CD4-positive, alpha-beta T cell treated with Interleukin-17A for 4 hours (primary cell): ENCODE data around the gene EN2.
A peak's percentile ranks its signal among the peaks of the same experiment; 100 is the strongest.

ENCODE experiments used
- DNase-seq: peaks from one replicate; pipeline ENCODE4 v3.0.0-alpha.2; 2020; ENCODE audit warnings: mixed read lengths

Gene EN2

DNA sequence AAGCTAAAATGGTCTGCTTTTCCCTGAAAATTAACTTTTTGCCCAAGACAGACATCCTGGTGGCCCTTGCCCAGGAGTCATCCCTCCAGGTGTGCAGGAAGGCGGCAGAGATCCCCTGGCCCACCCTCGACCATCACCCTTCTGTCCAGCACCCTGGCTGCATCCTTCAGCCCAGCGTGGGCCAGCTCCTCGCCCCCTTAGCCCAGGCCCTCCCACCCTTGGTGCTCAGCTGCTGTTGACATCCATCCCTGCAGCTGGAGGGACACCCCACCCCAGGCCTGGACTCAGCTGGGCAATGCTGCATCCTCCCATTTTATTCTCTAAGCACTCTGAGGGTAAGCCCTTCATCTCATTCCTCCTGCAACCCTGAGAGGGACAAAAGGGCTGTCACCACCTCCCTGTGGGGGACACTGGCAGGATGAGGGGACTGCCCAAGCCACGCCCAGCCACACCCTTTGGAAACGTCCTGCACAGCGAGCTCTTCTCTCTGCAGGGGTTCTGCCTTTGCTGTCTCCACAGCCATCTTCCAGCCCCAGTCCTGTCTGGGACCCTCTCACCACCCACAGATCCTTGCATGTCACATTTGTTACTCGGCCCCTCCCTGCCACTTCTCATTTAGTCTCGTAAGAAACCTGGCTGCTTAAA lies 30.7 kb downstream of the EN2 start:
- no peak for DNase-seq

DNA sequence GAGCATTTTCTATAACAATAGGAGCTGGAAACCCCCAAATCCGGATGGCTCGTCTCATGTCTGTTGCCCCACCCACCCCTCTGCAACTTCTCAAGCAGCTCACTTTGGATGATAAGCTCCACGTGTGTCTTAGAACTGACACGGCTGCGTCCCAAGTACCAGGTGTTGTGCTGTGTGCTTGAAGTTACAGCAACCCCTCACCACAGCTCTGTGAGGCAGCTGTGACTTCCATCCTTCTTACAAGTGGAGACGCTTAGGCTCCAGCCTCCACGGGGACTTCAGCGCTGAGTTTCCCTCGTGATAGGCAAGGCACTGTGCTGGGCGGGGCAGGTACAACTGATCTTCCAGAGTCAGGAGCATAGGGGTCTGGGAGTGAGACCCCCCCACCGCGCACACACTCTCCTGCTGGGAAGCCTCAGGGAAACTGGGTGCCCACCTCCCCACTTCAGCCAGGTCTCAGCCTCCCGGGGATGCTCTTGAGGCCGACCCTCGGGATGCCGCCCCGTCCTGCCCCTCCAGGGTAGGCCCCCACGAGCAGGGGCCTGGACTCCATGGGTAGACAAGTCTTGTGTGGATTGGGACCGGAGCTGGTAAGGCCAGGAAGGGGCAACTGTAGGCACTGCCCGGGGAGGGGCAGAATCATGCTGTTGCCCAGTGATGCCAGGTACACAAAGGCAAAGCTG lies 31.4 kb downstream of the EN2 start:
- no peak for DNase-seq

DNA sequence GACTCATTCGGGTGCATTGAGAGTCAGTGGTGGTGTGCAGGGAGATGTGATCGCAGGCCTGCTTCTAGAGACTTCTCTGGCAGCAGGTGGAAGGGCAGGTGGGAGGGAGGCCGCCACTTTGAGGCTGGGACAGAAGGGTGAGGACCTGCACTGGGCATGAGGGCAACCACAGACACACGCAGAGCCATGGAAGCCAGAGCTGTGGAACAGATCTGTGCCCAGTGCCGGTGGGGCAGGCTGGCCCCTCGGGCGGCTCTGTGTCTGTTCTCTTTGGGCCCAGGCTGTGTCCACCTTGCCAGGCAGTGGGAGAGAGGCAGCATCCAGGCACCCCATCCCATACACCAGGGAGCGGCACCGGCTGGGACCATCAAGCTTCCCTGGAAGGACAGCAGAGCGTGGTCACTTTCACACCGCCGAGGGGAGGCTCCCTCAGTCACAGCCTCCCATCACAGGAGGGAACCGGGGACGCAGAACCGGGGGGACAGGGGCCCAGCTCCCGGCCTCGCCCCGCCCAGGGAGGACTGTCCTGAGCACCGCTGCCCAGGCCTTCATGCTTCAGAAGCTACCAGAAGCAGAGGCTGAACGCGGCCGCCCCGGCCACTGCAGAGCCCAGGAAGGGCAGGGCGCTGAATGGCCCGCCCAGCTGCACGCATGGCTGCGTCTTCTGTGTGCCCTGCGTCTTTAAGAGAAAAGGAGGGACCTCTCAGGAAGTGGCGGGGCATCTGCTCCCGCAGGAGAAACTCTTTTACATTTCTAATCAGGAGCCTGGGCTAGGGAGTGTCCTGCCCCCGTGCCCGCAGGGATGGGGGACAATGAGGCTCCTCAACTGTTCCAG lies 32.1 kb downstream of the EN2 start:
- no peak for DNase-seq

DNA sequence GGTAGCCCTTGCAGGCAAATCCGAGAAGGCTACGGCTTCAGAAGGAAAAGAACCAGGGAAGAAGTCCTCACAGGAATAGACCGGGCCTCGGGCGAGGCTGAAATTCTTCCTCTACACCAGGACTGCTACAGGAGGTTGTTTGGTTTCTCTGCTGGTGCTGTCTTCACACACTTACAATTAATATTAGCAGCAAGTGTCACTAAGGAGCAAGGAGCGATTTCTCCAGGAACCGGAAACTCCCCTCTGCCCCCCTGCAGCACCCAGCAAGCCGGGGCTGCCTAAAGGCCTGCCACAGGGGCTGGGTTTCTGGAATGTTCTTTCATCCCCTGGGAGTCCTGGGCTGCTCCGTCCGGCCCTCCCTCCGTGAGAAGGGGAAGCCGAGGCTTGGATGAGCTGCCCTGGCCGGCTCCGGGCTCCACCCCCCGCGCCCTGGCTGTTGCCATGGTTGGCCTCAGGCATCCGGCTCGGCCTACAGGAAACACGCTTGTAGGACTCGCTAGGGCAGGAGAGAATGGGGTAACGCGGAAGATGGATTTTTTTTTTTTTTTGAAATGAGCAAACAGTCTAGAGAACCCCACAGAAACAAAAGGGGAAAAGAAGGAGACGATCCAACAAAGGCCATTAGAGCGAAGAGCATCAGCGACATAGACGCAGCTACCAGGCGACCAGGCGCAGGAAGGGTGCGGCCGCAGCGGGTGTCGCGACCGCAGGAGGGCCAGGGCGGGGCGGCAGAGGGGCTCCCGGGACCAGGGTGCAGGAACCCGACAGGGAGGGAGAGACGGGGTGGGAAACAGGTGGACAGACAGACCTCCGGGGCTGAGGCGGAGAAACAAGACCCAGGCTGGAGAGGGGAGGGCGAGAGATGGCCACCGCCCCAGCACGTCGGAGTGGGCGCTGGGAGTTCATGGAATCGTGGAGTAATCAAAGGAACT lies 33.0 kb downstream of the EN2 start:
- DNase-seq, result peak; percentile 51

DNA sequence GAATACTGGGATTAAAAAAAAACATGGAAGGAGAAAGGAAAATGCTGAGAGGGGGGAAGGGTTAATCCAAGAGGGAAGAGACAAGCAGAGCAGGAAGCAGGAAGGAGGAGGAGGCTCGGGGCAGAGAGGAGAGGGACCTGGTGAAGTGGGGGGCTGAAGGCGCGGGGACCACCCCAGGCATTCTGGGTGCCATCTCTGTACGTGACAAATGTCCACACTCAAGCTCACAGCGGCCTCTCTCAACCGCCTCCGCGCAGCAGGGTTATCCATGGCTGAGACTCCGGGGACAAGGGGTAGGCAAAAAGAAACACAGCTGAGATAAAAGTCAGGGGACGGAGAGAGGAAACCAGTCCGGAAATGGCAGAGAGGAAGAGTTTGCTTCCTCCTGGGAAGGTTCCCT lies 33.9 kb downstream of the EN2 start:
- no peak for DNase-seq

DNA sequence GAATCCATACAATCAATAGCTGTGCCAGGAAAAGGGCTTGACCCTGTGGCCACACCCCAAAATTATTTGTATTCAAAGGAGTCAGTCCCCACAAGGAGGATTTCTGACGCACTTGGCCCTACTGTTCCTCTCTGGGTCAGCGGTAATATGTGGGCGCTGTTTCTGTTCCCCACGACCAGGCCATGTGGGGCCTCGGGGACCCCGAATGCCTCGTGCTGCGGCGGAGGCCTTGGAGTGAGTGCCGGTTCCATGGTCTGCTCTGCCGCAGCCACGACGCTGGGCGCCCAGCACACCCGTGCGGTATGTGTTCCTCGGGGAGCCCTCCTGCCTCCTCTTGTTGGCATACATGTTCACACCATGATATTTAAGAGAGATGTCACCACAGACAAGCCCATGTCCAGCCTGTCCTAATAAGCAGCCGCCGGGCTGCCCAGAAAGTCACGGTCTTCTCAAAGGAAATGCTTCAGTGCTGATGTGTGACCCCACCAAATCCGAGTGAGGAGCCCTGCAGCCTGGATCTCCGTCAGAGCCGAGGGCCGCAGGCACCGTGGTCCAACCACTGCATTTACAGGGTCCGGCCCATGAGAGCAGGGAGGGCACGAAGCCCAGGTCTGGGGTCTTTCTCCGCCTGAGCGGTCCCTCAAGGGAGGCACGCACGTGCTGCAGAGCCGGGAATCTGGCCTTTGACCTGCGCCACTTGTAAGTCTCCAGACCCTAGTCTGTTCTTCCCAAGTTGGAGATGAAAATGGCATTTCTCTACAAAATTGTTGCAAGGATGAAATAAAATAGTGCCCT lies 36.0 kb downstream of the EN2 start:
- DNase-seq, result no peak

DNA sequence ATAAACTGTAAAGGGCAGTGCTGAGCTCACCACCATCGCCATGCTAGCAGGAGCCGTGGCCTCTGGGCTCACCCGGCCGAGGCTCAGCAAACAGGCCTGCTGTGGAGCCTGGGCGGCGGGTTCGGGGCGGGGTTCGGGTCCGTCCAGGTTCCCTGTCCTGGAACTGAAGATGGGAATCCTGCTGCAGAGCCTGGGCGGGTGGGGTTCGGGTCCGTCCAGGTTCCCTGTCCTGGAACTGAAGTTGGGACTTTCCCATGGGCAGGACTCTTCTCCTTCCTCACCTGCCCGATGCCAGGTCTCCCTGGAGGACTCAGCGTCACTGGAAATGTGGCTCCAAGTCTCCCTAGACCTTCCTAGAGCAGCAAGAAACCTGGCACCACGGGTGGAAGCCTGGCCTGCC lies 36.6 kb downstream of the EN2 start:
- DNase-seq, result no peak

DNA sequence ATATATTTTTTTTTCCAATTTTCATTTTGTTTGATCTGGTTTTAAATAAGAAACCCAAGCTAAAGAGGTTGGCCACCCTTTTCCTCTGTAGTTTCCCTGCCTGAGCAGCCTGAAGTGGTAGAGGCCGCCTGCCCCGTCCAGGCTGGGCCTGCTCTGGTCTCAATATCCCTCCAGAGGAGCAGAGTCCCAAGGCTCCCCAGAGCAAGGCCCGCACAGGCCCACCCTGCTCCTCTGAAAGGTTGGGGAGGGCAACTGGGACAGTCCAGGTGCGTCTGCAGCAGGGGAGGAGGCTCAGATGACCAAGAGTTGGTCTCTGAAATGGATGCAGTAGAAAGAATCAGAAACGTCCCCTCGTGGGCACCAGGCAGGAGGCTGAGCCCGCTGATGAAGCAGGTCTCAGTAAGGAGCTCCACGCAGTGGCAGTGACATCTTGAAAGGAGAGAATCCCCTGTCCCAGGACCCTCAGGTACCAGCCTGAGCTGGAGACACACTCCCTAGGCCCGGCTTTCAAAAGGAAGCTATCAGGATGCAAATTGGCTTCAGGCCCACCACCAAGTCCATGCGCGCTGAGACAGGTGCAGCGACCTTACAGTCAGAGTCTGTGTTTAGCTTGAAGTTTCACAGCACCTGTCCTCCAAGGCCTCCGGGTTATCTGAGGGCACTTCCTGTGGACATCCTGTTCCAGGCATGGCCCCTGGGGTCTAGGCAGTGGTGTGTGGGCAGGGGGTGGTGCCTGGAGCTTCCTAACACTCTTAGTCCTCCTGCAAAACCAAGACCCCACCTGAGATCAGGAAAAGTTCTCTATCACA lies 37.7 kb downstream of the EN2 start:
- DNase-seq, result no peak

DNA sequence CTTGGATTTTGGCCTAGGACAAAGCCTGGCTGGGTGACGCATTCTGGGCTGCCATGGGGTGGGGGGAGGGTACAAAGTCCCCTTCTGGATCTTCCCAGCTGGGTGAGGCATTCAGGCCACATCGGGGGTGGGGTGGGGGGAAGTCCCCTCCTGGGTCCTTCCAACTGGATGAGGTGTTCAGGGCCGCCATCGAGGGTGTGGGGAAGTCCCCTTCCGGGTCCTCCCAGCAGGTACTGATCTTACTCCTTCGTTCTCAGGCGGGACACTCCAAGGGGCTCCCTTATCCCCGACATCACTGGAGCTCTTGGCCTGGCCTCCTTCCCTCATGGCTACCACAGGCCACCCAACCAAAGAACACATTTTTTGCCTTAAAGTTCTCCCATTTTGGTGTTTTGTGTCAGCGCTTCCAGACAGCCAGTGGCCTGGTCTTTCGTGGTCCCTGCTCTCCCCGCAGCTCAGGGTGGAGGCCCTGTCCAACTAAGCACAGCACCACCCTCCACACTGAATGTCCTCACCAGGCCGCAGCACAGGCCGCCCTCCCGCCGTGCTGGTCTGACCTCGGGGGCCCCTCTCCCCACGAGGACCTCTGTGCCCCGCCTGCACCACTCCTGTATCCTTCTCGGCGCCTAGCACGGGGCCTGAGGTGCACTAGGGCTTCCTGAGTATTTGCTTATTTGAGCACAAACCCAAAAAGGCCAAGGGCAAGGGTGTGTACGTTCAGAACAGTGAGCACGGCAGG lies 38.5 kb downstream of the EN2 start:
- no peak for DNase-seq

DNA sequence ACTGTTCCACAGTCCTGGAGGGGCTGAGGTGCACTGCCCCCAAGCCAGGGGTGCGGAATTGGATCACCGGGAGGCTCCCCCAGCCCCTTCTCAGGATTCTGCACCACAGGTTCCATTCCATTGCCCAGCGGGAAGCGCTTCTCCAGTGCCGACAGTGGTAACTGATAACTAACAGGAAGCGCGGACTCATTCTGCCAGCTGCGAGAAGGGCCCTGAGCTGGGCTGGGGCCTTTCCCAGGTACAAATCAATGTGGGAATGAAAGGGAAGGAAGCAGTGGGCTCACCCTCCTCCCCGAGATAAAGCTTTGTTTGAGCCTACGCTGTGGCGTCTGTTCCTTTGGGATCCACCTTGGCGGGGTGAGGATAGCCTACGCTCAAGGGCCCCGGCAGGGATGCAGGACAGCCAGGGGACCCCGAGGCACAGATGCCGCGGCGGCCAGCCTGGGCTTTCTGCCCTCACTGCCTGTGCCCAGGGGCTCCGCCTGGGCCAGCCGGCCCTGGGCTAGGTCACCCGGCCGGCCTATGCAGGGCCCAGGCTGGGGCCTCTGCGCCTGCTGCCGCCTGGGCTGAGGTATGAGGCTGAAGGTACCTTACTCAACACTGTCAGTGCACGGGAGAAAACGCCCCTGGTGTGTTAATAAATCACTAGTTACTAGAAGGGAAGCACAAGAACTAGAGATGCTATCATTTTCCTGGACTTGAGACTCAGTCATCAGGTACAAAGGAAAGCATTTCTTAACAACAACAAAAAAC lies 39.4 kb downstream of the EN2 start:
- no peak for DNase-seq

DNA sequence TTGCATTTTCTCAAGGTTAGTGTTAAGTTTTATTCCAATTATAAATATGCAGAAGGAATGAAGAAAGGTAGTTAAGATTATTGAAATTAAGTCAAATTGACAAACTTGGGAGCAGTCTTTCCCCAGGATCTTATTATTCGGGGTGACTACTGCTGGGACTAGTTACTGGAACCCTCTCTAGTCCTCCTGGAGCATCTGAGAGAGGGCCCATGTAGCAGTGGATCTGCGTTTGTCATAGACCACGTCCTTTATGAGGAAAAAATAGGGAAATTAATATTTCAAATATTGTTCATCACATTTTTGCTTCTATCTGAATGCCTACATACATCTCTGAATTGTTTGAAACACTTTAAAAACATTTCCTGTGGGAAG lies 47.5 kb downstream of the EN2 start:
- DNase-seq, result no peak

DNA sequence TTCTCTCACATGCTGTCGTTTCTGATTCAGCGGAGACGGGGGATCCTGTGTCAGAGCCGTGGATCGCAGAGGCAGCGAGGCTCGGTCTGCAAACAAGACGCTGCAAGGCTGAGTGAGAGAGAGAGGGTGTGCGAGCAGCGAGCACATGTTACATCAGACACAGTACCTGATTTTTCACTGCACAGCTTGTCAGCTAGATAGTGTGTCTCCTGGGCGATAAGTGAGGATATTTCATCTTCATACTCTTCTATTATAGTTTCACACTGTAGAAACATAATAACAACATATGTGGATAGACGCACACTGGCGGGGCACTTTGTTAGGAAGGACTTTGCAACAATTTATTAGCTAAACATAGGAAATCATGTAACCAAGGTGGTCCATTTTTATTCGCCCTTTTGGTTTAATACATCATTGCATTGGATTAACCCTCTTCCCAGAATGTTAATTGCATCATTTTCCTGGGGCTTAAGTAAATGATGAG lies 49.0 kb downstream of the EN2 start:
- DNase-seq, result no peak

DNA sequence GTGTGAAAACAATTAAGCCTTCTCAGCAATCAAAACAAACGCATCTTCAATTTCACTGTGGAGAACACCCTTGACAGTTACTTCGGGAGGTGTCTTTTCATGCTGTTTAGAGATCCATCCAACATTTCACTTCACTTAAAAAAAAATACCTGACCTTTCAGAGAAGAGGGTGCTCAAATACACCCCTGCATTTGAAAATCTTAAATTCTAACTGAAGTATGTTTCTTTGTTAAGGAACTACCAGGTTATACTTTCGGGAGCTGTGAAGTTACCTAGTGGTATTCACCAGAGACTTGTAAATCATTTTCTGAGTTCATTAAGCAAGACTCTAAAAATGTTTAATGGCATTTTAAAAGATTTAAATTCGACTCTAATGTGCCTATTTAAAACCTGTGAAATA lies 49.6 kb downstream of the EN2 start:
- DNase-seq, result no peak

DNA sequence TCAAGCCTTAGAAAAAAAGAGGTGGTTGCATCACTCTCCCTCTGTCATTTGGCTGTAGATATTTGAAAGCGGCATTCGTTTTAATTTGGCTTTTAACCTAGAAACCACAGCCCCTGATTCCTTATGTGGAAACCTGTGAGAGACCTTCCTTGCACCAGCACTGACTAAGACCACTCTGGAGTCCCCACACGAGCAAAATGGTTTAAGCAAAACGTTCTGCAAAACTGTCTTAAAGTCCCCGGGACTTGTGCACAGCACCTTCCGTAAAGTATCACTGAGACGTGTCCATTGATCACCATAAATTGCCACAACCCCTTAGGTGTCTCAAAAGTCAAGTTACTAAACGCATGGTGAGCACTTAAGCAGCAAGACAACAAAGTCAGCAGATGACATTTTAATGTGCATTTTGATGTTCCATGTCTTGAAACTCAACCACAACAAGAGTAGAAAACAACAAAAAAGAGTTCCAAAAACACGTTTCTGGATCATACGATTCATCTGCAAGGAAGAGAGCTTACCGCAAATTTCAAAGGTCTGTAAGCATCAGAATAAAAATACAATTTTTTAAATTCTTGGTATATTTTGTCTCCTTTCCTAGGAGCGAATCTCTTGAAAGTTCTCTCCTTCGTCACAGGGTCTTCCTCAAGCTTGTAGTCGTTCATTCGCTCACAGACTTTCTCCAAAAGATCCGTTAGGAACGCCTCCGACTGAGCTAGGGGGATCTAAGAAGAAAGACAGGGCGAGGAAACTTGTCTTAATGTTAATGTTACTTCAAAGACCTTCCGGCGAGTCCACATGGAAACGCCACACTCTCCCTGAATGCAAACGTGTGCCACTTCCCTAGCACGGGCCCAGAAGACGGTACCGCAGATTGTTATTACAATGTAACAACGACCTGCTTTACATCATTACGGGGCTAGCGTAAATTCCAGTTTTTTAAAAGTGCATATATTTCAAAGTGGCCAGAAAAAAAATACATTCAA lies 50.7 kb downstream of the EN2 start:
- DNase-seq, result no peak

DNA sequence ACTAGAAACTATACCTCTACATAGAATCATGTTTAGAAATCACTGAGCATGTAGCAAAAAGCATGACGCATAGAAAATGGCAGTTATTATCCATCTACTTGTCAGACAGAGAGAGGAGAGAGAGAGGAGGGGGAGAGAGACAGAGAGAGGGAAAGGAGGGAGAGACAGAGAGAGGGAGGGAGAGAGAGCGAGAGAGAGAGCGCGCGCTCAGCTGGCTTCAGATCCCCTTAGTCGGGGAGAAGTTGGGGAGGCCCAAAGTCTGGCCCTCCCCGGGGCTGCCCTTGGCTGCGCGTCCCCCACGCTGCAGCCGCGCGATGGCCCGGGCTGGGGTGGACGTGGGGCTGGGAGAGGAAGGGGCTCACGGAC lies 51.4 kb downstream of the EN2 start:
- DNase-seq, result no peak

DNA sequence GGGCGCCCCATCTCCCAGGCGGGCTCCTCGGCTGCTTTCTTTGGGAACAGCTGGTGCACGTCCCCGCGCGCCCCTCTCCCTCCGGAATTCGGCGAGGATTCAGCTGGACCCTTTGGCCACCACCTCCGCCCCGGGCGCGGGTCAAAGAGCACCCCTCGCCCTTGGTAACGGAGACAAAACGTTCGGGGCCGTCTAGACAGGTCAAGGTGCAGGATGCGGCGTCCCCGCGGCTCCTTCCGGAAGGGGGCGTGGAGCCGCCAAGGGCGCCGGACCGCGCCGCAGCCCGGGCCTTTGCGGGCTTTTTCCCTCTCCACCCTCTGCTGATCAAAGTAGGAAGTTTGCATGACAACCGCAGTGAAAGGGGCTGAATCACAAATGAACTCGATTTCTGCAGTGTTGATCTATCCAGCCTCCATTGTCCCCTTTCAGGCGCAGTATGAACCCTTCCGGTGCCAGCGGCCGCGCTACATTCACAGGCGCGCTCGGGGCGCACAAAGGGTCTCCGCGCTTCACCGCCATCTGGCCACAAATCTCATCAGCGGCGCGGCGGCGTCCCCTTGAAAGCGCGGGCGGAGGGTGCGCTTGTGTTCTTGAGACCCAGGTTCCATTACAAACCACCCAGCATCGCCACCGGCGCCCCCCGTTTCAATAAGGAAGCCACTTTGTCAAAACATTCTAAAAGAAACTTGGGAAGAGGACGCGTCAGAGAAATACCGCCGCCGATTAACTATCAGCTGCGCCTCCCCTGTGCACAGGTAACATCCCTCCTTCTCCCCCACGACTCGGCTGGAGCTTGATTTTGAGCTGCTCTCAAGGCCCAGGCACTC lies 52.0 kb downstream of the EN2 start:
- no peak for DNase-seq

DNA sequence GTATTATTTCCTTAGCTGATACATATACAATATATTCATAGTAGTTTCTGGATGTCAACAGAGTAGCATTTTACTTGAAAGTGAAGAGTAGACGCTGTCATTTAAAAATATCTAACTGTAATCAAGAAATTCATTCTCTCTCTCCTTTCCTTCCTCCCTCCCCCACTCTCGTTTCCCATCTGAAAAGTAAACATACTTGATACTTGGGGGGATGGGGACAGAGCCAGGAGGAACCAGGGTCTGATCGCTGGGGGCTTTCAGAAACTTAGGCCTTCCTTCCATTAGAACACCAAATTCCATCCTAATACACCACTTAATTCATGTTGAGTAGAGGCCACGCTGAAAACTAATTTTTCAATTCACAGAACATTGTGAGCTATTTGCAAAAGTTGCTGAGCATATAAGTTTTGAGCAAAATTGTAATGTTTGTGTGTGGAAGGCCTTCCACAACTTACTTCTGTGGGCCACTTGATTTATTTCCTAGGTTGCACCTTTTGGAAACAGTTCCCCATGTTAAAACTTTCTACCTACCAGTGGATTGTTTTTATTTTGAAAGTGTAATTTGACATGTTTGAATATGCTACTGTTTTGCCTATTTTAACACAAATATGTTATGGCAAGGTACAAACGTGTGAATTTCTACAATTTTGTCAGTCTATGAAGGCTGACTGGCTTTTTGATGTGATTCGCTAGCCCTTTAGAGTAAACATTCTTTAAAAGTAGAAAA lies 53.2 kb downstream of the EN2 start:
- no peak for DNase-seq
